GM13976 (cell line): Measurements from ENCODE around the gene TTYH3.
"Not testable (repeated sequence)": the region's sequence is repeated elsewhere in the genome, so short reads cannot be mapped to it uniquely, and the experiment has no call there.

Source experiments
- DNase-seq: peaks from one replicate; pipeline ENCODE4 v3.0.0; 2012; ENCODE audit warnings: low spot score
- CTCF ChIP-seq: IDR thresholded peaks from 2 replicates; pipeline ENCODE4 v1.5.1; 2012; ENCODE audit warnings: borderline replicate concordance, mild to moderate bottlenecking; ENCODE audit not compliant: insufficient read depth; ENCODE audit errors: extremely low read depth, missing control alignments, control extremely low read depth
- in situ Hi-C: fragments of 300-500 bp; cut with MboI; formaldehyde crosslinking; loops from one replicate; pipeline ENCODE4 v1.12.0; 2022; ENCODE audit warnings: low sequenced_read_pairs, mixed read lengths, inconsistent platforms; ENCODE audit not compliant: unreplicated experiment

Gene TTYH3

GRCh38 chr7:2587778-2588177, 44.0 kb upstream of the TTYH3 start:
- no peak for TF ChIP-seq CTCF
- DNase-seq, result no peak
- in situ Hi-C loops, result no loop called here

DNA sequence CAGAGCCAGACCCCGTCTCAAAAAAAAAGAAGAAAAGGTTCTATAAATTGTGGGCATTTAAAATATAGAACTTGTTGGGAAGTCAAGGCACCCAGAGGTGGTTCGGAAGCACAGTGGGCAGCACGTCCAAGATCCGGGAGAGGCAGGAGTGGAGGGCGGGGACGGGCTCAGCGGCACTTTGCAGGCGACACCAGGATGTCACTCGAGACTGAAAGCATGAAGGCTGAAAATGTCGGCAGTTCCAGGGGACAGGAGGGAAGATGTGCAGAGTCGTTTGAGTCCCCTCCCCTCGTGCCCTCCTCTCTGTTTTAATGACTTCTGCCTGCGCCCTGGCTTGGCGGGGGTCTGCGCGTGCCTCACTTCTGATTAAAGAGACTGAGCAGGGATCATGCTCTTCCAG, 42.4 kb upstream of the TTYH3 start:
- in situ Hi-C loops, result no loop called here
- TF ChIP-seq CTCF, result no peak
- no peak for DNase-seq

- in situ Hi-C loops, DNase-seq: not testable (repeated sequence)
Observed at GRCh38 chr7:2589941-2590340, 41.8 kb upstream of the TTYH3 start.

- TF ChIP-seq CTCF, result no peak
- DNase-seq, result no peak
- in situ Hi-C loops, result no loop called here
Observed at GRCh38 chr7:2592375-2592865, 39.4 kb upstream of the TTYH3 start.

- TF ChIP-seq CTCF, result no peak
- in situ Hi-C loops, result no loop called here
- no peak for DNase-seq
Observed at GRCh38 chr7:2593036-2593727, 38.6 kb upstream of the TTYH3 start.

GRCh38 chr7:2594599-2594998, 37.2 kb upstream of the TTYH3 start:
- no peak for TF ChIP-seq CTCF
- in situ Hi-C loops, result no loop called here
- DNase-seq, result no peak

- no peak for TF ChIP-seq CTCF
- no peak for DNase-seq
- in situ Hi-C loops, result no loop called here
Observed at GRCh38 chr7:2595258-2595860, 36.4 kb upstream of the TTYH3 start.
